GM12878 (cell line): ENCODE results near the gene AKNA. TPM values are rescaled to one million over a fixed set of nuclear protein-coding genes. Genes with fewer than 3 reads are reported as not detected.

Source experiments
- ATAC-seq: fragments of 200-7000 bp; cut with Tn5 transposase; 3 replicates; pipeline ENCODE4 v1.9.1; 2020; ENCODE audit warnings: mild to moderate bottlenecking, moderate library complexity
- BruUV-seq: library from RNA; stranded (reverse); fragments of 400-500 nt; replicated peaks from 2 replicates; lab custom pipeline; 2021; lab: Mats Ljungman, UMichigan
- CTCF ChIA-PET: fragments of 300-600 bp; sonication (Branson Sonifier 250); formaldehyde crosslinking; extraction: SDS; loops from one replicate; lab custom pipeline; 2021; ENCODE audit warnings: inconsistent platforms; lab: Yijun Ruan, JAX
- POLR2A ChIA-PET: fragments of 350-600 bp; formaldehyde crosslinking; extraction: SDS; loops from one replicate; lab custom pipeline; 2021; ENCODE audit warnings: inconsistent platforms; lab: Charles Lee
- RAD21 ChIA-PET: fragments of 300-600 bp; sonication (Branson Sonifier 250); formaldehyde crosslinking; loops from one replicate; lab custom pipeline; 2023; ENCODE audit warnings: antibody characterized with exemption; ENCODE audit not compliant: unreplicated experiment; lab: Charles Lee
- SMC1A ChIA-PET: fragments of 300-600 bp; sonication (Branson Sonifier 250); formaldehyde crosslinking; loops from one replicate; lab custom pipeline; 2023; ENCODE audit not compliant: unreplicated experiment, uncharacterized antibody; lab: Charles Lee
- DNase-seq: peaks from one replicate; pipeline ENCODE4 v3.0.0-alpha.2; 2011; ENCODE audit warnings: low read depth, low spot score
- FAIRE-seq: peaks from 3 replicates; lab custom pipeline; 2011; peaks lifted over from hg19 to GRCh38; lab: Jason Lieb, UNC
- H2AFZ ChIP-seq: 2 replicates; pipeline ENCODE4 v1.6.0; 2011; ENCODE audit warnings: low read depth, low read length, control low read depth; ENCODE audit not compliant: control insufficient read depth
- H3K27ac ChIP-seq: 2 replicates; pipeline ENCODE4 v1.5.1; 2011; ENCODE audit warnings: control low read depth; ENCODE audit not compliant: control insufficient read depth, insufficient read depth
- H3K27me3 ChIP-seq, 2 experiments: replicated peaks in 1 of 2; 2 replicates each; pipeline versions ENCODE4 v1.6.0 to v1.6.1; 2011; ENCODE audit warnings: low read length in 1 of 2; ENCODE audit not compliant: control insufficient read depth in 2 of 2, insufficient read depth in 2 of 2
- H3K36me3 ChIP-seq, 2 experiments: 2 replicates each; pipeline ENCODE4 v1.5.1; 2011; ENCODE audit warnings: low read length in 1 of 2; ENCODE audit not compliant: control insufficient read depth in 2 of 2, insufficient read depth in 2 of 2
- H3K4me1 ChIP-seq: 2 replicates; pipeline ENCODE4 v1.6.1; 2011; ENCODE audit warnings: mild to moderate bottlenecking, low read length, moderate library complexity, mixed read lengths; ENCODE audit not compliant: control insufficient read depth, insufficient read depth
- H3K4me2 ChIP-seq: 2 replicates; pipeline ENCODE4 v1.6.0; 2011; ENCODE audit warnings: control low read depth; ENCODE audit not compliant: control insufficient read depth, insufficient read depth
- H3K4me3 ChIP-seq: fragments of 200-600 bp; sonication (generic); 2 replicates; pipeline ENCODE4 v1.5.1; 2016
- H3K79me2 ChIP-seq: 2 replicates; pipeline ENCODE4 v1.6.0; 2011; ENCODE audit warnings: low read length; ENCODE audit not compliant: control insufficient read depth, insufficient read depth
- H3K9ac ChIP-seq: 2 replicates; pipeline ENCODE4 v1.8.0; 2011; ENCODE audit warnings: low read length, control low read depth, mixed read lengths; ENCODE audit not compliant: control insufficient read depth, insufficient read depth
- H3K9me3 ChIP-seq: replicated peaks from 3 replicates; pipeline ENCODE4 v1.5.1; 2011; ENCODE audit warnings: mild to moderate bottlenecking, low read length; ENCODE audit not compliant: control insufficient read depth, insufficient read depth
- H4K20me1 ChIP-seq: 2 replicates; pipeline ENCODE4 v1.6.0; 2011; ENCODE audit not compliant: control insufficient read depth, insufficient read depth
- ATF3 ChIP-seq: IDR thresholded peaks from 2 replicates; pipeline ENCODE4 v1.6.1; 2011; ENCODE audit warnings: low read depth, mild to moderate bottlenecking, low read length, moderate library complexity, borderline replicate concordance; ENCODE audit errors: extremely low read depth
- BMI1 ChIP-seq: fragments of 450-650 bp; IDR thresholded peaks from 2 replicates; pipeline ENCODE4 v1.6.1; 2016; ENCODE audit warnings: mild to moderate bottlenecking, moderate library complexity, borderline replicate concordance
- CBFB ChIP-seq: IDR thresholded peaks from 2 replicates; pipeline ENCODE4 v1.6.1; 2016; ENCODE audit warnings: antibody characterized with exemption, low read depth
- CHD2 ChIP-seq: IDR thresholded peaks from 2 replicates; pipeline ENCODE4 v1.6.1; 2011; ENCODE audit warnings: low read depth, low read length, improper control_type of control experiment, borderline replicate concordance
- EGR1 ChIP-seq, 2 experiments: IDR thresholded peaks; 1 replicate in 1 of 2; 2 replicates in 1 of 2; pipeline ENCODE4 v1.6.1; 2011 to 2012; ENCODE audit warnings: low read depth in 2 of 2, low read length in 2 of 2, borderline replicate concordance in 1 of 2, mild to moderate bottlenecking in 1 of 2, moderate library complexity in 1 of 2
- ESRRA ChIP-seq: IDR thresholded peaks from 2 replicates; pipeline ENCODE4 v1.6.1; 2012; ENCODE audit warnings: mild to moderate bottlenecking, low read length, improper control_type of control experiment
- FOS ChIP-seq: IDR thresholded peaks from 3 replicates; pipeline ENCODE4 v1.6.1; 2011; ENCODE audit warnings: borderline replicate concordance; ENCODE audit not compliant: insufficient read length; ENCODE audit errors: extremely low read depth
- JUNB ChIP-seq: IDR thresholded peaks from 2 replicates; pipeline ENCODE4 v1.6.1; 2016; ENCODE audit warnings: antibody characterized with exemption, mild to moderate bottlenecking
- MEF2A ChIP-seq: IDR thresholded peaks from 2 replicates; pipeline ENCODE4 v1.6.1; 2011; ENCODE audit warnings: low read depth, mild to moderate bottlenecking, low read length, moderate library complexity; ENCODE audit not compliant: insufficient read depth
- MTA2 ChIP-seq: fragments of 450-650 bp; IDR thresholded peaks from 2 replicates; pipeline ENCODE4 v1.6.1; 2016; ENCODE audit warnings: low read depth, mild to moderate bottlenecking, moderate library complexity
- NRF1 ChIP-seq: conservative IDR thresholded peaks from 2 replicates; pipeline ENCODE4 v1.6.1; 2011; ENCODE audit warnings: mild to moderate bottlenecking, low read depth, low read length, improper control_type of control experiment
- PBX3 ChIP-seq: IDR thresholded peaks from 2 replicates; pipeline ENCODE4 v1.6.1; 2011; ENCODE audit warnings: mild to moderate bottlenecking, low read depth, low read length, moderate library complexity; ENCODE audit not compliant: insufficient replicate concordance
- POLR2A ChIP-seq: IDR thresholded peaks from 2 replicates; pipeline ENCODE4 v1.6.1; 2011; ENCODE audit warnings: low read depth, mild to moderate bottlenecking, low read length
- SUZ12 ChIP-seq: fragments of 200-600 bp; sonication (generic); IDR thresholded peaks from one replicate; pipeline ENCODE4 v1.6.1; 2018; ENCODE audit warnings: antibody characterized with exemption, mild to moderate bottlenecking; ENCODE audit not compliant: unreplicated experiment
- TCF3 ChIP-seq: IDR thresholded peaks from 2 replicates; pipeline ENCODE4 v1.6.1; 2012; ENCODE audit warnings: low read depth, mild to moderate bottlenecking, low read length, borderline replicate concordance; ENCODE audit not compliant: insufficient read depth
- ZBTB33 ChIP-seq: fragments of 450-650 bp; IDR thresholded peaks from 2 replicates; pipeline ENCODE4 v1.6.1; 2017; ENCODE audit warnings: mild to moderate bottlenecking
- ZNF384 ChIP-seq: IDR thresholded peaks from 2 replicates; pipeline ENCODE4 v1.6.1; 2012; ENCODE audit warnings: low read depth, mild to moderate bottlenecking, low read length, improper control_type of control experiment, borderline replicate concordance
- WGBS: methylation state at CpG from one replicate; pipeline ENCODE4 v1.1.6; 2016; ENCODE audit warnings: low lambda C conversion rate; ENCODE audit not compliant: insufficient replicate concordance, insufficient coverage; ENCODE audit errors: missing lambda C conversion rate; 5-methylcytosine and 5-hydroxymethylcytosine counted together
- in situ Hi-C: fragments of 300-500 bp; cut with MboI; formaldehyde crosslinking; loops from 9 replicates; pipeline ENCODE4 v1.14.3; 2018; ENCODE audit warnings: mixed read lengths
- intact Hi-C: fragments of 100-400 bp; cut with micrococcal nuclease; formaldehyde crosslinking; loops from one replicate; pipeline ENCODE4 v1.14.2; 2022; ENCODE audit not compliant: unreplicated experiment
- polyA plus RNA-seq, 11 experiments: library from polyadenylated mRNA; depleted of rRNA in 4 of 11; unstranded in 6 of 11; stranded (reverse) in 5 of 11; fragments of >200 nt; fragmentation: Nextera tagmentation in 4 of 11; fragmentation: Illumina TruSeq in 1 of 11; extraction: Ambion mirVana in 4 of 11; extraction: Trizol in 1 of 11; gene quantifications; 1 replicate in 1 of 11; 2 replicates in 10 of 11; pipeline versions ENCODE4 v1.2.1 to v1.2.3, GENCODE V29; 2011 to 2016; ENCODE audit warnings: inconsistent platforms in 2 of 11, missing spikeins in 2 of 11, low read depth in 1 of 11
- total RNA-seq, 4 experiments: library from RNA; depleted of rRNA in 3 of 4; stranded (reverse); fragments of >200 nt in 3 of 4; fragmentation: Illumina TruSeq in 1 of 4; extraction: Trizol in 1 of 4; gene quantifications; 2 replicates each; pipeline versions ENCODE4 v1.2.1 to v1.2.3, GENCODE V29; 2013 to 2021

AKNA gene
- total and polyA plus RNA-seq, 10 of the 15 experiments (the other 5 are each of a cell fraction or from before 2014, with no cell fraction given) = 1.6 to 132 (median 35.3) TPM

GRCh38 chr9:114311571-114312512, 75.9 kb downstream of the AKNA start (continued):
- no peak for TF ChIP-seq ZNF384
- TF ChIP-seq NRF1 = no peak
- no peak for TF ChIP-seq PBX3
- no peak for TF ChIP-seq JUNB
- TF ChIP-seq, all 136 proteins: peak for 0

GRCh38 chr9:114310471-114311450, 77.0 kb downstream of the AKNA start:
- no TSS peak for BruUV-seq
- Histone ChIP-seq H3K4me3 (no peak overlapping the region), H3K27ac (no peak overlapping the region), H3K36me3 (no peaks in the 10 kb centered on the region), H3K9me3 (no peaks in the 10 kb centered on the region), H2AFZ (no peak overlapping the region), H3K27me3 (no peaks in the 10 kb centered on the region; a peak in 1 of 4 replicates), H3K4me1 (no peaks in the 10 kb centered on the region), H3K4me2 (no peak overlapping the region), H3K9ac (no peak overlapping the region), H4K20me1 (no peaks in the 10 kb centered on the region), H3K79me2 (no peaks in the 10 kb centered on the region)
- no peak for DNase-seq
- intact Hi-C loops = no loop called here
- CTCF ChIA-PET = interaction anchor here (0.6 to 1.5 kb wide), 3 partner anchors 204 to 719 kb away, joined by 3 to 5 read pairs (median 3); no protein-coding TSS in a partner anchor
- no peak for FAIRE-seq
- POLR2A ChIA-PET = no interaction called here
- RAD21 ChIA-PET = no interaction called here
- no peak for ATAC-seq
- WGBS = 38% methylated on average over 22 of the region's 22 CpGs
- SMC1A ChIA-PET = no interaction called here
- in situ Hi-C loops = no loop called here
- TF ChIP-seq JUNB = no peak
- TF ChIP-seq ATF3 = no peak
- TF ChIP-seq ZBTB33 = no peak
- no peak for TF ChIP-seq POLR2A
- TF ChIP-seq TCF3 = no peak
- TF ChIP-seq CBFB = no peak
- TF ChIP-seq CHD2 = no peak
- no peak for TF ChIP-seq MEF2A
- no peak for TF ChIP-seq EGR1 (IDR thresholded peaks at IDR 0.05; ENCODE audit: borderline replicate concordance in 1 of 2, low read depth in 2 of 2, low read length in 2 of 2)
- TF ChIP-seq FOS = no peak
- TF ChIP-seq SUZ12 = no peak
- TF ChIP-seq ESRRA = no peak
- no peak for TF ChIP-seq BMI1
- no peak for TF ChIP-seq MTA2
